Astrocyte of the cerebellum (primary cell): ENCODE data around the gene SLC43A3.

Experiments
- DNase-seq: peaks from one replicate; pipeline ENCODE4 v3.0.0-alpha.2; 2011; ENCODE audit warnings: low read depth
- H3K4me3 ChIP-seq: 2 replicates; pipeline ENCODE4 v1.5.1; 2011; ENCODE audit warnings: mild to moderate bottlenecking, low read depth, low read length, moderate library complexity
- CTCF ChIP-seq: IDR thresholded peaks from 2 replicates; pipeline ENCODE4 v1.5.1; 2012; ENCODE audit warnings: low read length, low read depth, moderate library complexity, mild to moderate bottlenecking; ENCODE audit errors: missing control alignments
- in situ Hi-C: cut with HindIII; loops from 2 replicates; pipeline ENCODE4 v1.10.0; 2017; ENCODE audit warnings: low sequenced_read_pairs

The SLC43A3 gene

GRCh38 chr11:57394203-57394965 is 32.5 kb downstream of the SLC43A3 start:
- DNase-seq = no peak
- in situ Hi-C loops = no loop called here
- no peak overlapping the region for H3K4me3 ChIP-seq
- no peak for TF ChIP-seq CTCF

- no peak overlapping the region for H3K4me3 ChIP-seq
- TF ChIP-seq CTCF = no peak
- DNase-seq = no peak
- in situ Hi-C loops = no loop called here
Measured at GRCh38 chr11:57392763-57393105, 34.2 kb downstream of the SLC43A3 start.

GRCh38 chr11:57392066-57392762 is 34.7 kb downstream of the SLC43A3 start:
- in situ Hi-C loops = no loop called here
- H3K4me3 ChIP-seq = no peak overlapping the region
- DNase-seq = no peak
- no peak for TF ChIP-seq CTCF

GRCh38 chr11:57391539-57391938 is 35.4 kb downstream of the SLC43A3 start:
- TF ChIP-seq CTCF = no peak
- no peak overlapping the region for H3K4me3 ChIP-seq
- no peak for DNase-seq
- in situ Hi-C loops = no loop called here

GRCh38 chr11:57391111-57391510 is 35.8 kb downstream of the SLC43A3 start:
- DNase-seq = no peak
- in situ Hi-C loops = no loop called here
- no peak overlapping the region for H3K4me3 ChIP-seq
- TF ChIP-seq CTCF = no peak

- in situ Hi-C loops = no loop called here
- TF ChIP-seq CTCF = no peak
- H3K4me3 ChIP-seq = no peak within 1 kb of the TSS
- DNase-seq = no peak
Measured at GRCh38 chr11:57390535-57390934, 36.4 kb downstream of the SLC43A3 start, which contains the start of gene PRG2. Gene PRG2, minus strand, starts transcription at chr11:57390650. Its CDS starts 706 bp downstream, at chr11:57389944.
